Measurements from ENCODE around the gene IL1RAP. TPM values are rescaled to one million over a fixed set of nuclear protein-coding genes. Genes with fewer than 3 reads are reported as not detected.

Gene IL1RAP
- total RNA-seq, 2 experiments from 2014 or later = 10.3 to 11.6 TPM

DNA sequence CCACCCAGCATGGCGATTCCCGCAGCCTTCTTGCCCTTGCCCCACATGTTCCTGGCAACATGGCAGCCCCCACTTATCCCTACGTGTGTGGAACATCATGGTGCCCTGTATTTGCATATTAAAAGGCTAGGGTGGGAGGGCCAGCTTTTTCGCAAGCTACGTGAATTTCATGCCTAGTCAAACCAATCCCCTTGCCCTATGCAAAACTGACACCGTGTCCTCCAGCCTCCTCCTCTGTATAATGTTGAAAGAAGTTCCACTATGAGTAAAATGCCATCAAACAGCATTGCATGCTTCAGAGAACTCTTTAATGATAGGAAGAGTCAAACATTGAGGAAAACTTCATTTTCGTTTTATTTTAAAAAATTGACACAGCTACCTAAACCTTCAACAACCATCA lies 170.9 kb downstream of the IL1RAP start:
- Mint-ChIP-seq H3K4me3 (no peak overlapping the region), H3K4me1 (ENCODE audit: low read depth) (no peaks in the 10 kb centered on the region), H3K36me3 (ENCODE audit: low read depth) (no peaks in the 10 kb centered on the region), H3K27me3 (ENCODE audit: low read depth) (peaks cover 3% of the 10 kb centered on the region), H3K27ac (no peak overlapping the region), H3K9me3 (ENCODE audit: insufficient read depth) (peaks cover 4% of the 10 kb centered on the region)
- ATAC-seq = no peak
- CTCF ChIA-PET = interaction anchor here (1.9 kb wide), 1 partner anchor 12 kb away, joined by 5 read pairs; no protein-coding TSS in a partner anchor
- POLR2A ChIA-PET = no interaction called here
- DNase-seq = no peak

DNA sequence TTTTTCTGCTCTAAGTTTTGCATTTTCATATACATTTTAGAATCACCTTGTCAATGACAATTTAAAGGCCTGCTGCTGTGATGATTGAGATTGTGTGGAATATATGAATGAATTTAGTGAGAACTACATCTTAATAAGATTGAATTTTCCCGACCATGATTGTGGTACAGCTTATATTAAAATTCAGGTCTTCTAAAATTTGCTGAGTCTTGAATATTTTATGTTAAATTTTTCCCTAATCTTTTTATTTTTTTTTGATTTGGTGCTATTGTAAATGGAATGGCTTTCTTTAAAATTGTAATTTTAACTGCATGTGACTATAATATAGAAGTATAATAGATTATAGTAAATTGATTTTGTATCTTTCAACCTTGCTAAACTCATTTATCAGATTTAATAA lies 172.1 kb downstream of the IL1RAP start:
- DNase-seq (no peak), ATAC-seq (no peak)
- Mint-ChIP-seq H3K36me3 (ENCODE audit: low read depth) (no peaks in the 10 kb centered on the region), H3K27ac (no peak overlapping the region), H3K27me3 (ENCODE audit: low read depth) (peaks cover 6% of the 10 kb centered on the region), H3K4me1 (ENCODE audit: low read depth) (no peaks in the 10 kb centered on the region), H3K4me3 (no peak overlapping the region), H3K9me3 (ENCODE audit: insufficient read depth) (peaks cover 4% of the 10 kb centered on the region)
- ChIA-PET POLR2A (no interaction called here), CTCF (no interaction called here)

DNA sequence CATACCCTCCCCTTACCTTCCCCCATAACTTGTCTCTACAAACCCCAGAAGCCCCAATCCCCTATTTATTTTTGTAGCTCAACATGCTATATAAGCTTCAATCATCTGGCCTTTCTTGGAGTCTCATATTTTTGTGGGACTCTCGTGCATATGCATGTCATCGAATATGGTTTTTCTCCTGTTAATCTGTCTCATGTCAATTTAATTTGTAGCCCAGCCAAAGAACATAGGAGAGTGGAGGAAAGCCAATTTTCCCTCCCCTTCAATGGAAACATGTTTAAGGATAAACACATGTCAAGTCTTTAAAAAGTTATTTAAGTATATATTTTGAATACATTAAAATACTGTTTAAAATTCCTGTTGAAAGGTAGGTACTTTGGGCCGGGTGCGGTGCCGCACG lies 176.4 kb downstream of the IL1RAP start:
- ATAC-seq = no peak
- H3K27ac Mint-ChIP-seq = no peak overlapping the region
- H3K4me3 Mint-ChIP-seq = no peak overlapping the region
- H3K4me1 Mint-ChIP-seq (ENCODE audit: low read depth) = no peaks in the 10 kb centered on the region
- peaks cover 8% of the 10 kb centered on the region for H3K27me3 Mint-ChIP-seq (ENCODE audit: low read depth)
- ChIA-PET POLR2A (no interaction called here), CTCF (no interaction called here)
- no peaks in the 10 kb centered on the region for H3K36me3 Mint-ChIP-seq (ENCODE audit: low read depth)
- H3K9me3 Mint-ChIP-seq (ENCODE audit: insufficient read depth) = peaks cover 4% of the 10 kb centered on the region
- DNase-seq = no peak

DNA sequence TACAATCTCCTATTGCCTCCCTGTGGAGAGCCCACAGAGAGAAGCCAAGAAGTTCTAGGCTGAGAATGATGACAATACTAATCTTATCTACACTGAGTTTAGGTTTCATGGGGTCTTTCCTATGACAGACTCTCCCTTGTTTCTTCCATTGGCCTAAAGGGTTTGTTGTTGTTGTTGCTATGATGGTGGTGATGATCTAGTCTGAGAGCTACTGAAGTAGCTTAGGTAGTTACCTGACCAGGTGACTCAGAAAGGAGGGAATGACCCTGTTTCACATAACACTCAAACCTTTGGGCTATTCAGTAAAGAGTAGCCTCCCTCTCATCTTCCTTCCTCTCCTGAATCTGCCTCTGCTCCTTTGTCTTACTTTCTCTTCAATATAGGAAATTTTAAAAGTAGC lies 178.4 kb downstream of the IL1RAP start:
- H3K36me3 Mint-ChIP-seq (ENCODE audit: low read depth) = no peaks in the 10 kb centered on the region
- CTCF ChIA-PET = interaction anchor here (1.1 kb wide), 1 partner anchor 179 kb away, joined by 3 read pairs; the partner anchor contains the start of gene IL1RAP
- no peak for DNase-seq
- H3K4me1 Mint-ChIP-seq (ENCODE audit: low read depth) = no peaks in the 10 kb centered on the region
- POLR2A ChIA-PET = interaction anchor here (1.1 kb wide), 1 partner anchor 179 kb away, joined by 3 read pairs; the partner anchor contains the start of gene IL1RAP
- no peak for ATAC-seq
- peaks cover 4% of the 10 kb centered on the region for H3K9me3 Mint-ChIP-seq (ENCODE audit: insufficient read depth)
- H3K27ac Mint-ChIP-seq = no peak overlapping the region
- peaks cover 5% of the 10 kb centered on the region for H3K27me3 Mint-ChIP-seq (ENCODE audit: low read depth)
- no peak overlapping the region for H3K4me3 Mint-ChIP-seq

DNA sequence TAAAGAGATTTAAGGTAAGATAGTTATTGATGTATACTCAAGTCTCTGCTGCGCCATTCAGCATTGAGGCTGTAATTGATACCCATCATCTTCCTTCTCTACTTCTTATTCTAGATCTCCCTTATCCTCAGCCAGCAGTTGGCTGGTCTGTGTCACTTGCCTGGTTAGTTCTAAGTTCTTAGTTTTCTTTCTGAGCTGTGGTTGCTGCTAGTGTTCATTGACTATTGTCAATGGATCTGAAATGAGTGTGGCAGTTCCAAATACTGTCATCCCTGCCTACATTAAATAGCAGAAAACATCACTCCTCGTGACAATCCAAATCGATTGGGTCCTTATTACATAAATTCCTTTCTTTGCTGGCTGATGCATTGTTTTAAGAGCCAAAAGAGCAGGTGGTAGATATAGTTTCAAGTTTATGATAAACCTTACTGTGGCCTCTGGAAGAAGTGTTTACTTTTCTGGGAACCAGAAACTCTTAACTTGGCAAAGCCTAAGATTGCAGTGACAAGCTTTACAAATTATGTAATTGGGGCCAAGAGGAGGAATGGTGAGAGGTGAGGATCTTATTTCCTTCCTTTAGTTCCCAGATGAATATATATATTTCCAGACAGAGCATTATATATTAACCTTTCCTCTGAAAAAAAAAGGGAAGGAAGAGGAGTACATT lies 180.6 kb downstream of the IL1RAP start:
- H3K9me3 Mint-ChIP-seq (ENCODE audit: insufficient read depth) = no peaks in the 10 kb centered on the region
- DNase-seq = no peak
- no peak overlapping the region for H3K27ac Mint-ChIP-seq
- H3K4me1 Mint-ChIP-seq (ENCODE audit: low read depth) = no peaks in the 10 kb centered on the region
- H3K36me3 Mint-ChIP-seq (ENCODE audit: low read depth) = no peaks in the 10 kb centered on the region
- POLR2A ChIA-PET = no interaction called here
- H3K27me3 Mint-ChIP-seq (ENCODE audit: low read depth) = peaks cover 12% of the 10 kb centered on the region
- no peak for ATAC-seq
- CTCF ChIA-PET = interaction anchor here (1.0 kb wide), 1 partner anchor 180 kb away, joined by 3 read pairs; no protein-coding TSS in a partner anchor
- no peak overlapping the region for H3K4me3 Mint-ChIP-seq

DNA sequence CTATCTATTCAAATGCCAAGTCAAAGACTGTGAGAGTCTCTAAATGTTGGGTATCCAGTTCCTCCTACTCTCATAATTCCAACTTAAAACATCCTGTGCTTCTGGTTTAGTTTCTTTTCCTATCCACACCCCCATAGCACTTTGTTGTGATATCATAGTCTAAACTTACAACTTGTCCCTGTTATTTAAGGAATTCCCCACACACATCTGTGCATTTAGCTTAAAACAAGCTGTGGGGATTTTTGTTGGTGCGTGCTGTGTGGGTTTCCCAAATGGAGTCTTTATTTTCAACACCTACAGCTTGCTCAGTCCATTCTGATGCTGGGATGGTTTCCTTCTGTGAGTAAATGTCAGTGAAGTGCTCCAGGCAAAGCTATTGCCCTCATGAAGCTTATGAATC lies 181.3 kb downstream of the IL1RAP start:
- ATAC-seq (no peak), DNase-seq (no peak)
- H3K9me3 Mint-ChIP-seq (ENCODE audit: insufficient read depth) = no peaks in the 10 kb centered on the region
- ChIA-PET POLR2A (no interaction called here), CTCF (interaction anchor here (1.0 kb wide), 1 partner anchor 180 kb away, joined by 3 read pairs; no protein-coding TSS in a partner anchor)
- H3K27me3 Mint-ChIP-seq (ENCODE audit: low read depth) = peaks cover 10% of the 10 kb centered on the region
- H3K4me1 Mint-ChIP-seq (ENCODE audit: low read depth) = no peaks in the 10 kb centered on the region
- H3K27ac Mint-ChIP-seq = no peak overlapping the region
- H3K4me3 Mint-ChIP-seq = no peak overlapping the region
- H3K36me3 Mint-ChIP-seq (ENCODE audit: low read depth) = no peaks in the 10 kb centered on the region

DNA sequence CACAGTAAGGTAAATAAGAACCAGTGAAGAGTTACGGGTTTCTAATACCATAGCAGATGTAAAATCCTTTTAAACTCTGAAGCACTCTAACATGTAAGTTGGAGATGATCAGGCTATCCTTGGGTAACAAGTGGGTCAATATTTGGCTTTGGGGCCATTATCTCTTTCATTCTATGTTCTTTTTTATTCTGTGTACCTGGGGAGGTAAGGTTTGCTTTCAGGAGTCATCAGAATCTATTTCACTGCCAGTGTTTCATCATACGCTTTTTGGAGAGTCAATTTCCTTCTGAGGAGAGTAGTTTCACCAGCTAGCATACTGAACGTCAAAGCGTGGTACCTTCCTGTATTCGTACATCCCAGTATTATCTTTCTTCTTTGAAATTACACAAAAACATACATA lies 182.1 kb downstream of the IL1RAP start:
- no peak for ATAC-seq
- ChIA-PET CTCF (interaction anchor here (1.3 to 1.8 kb wide), 5 partner anchors 12 to 253 kb away, joined by 3 to 7 read pairs (median 5); no protein-coding TSS in a partner anchor), POLR2A (no interaction called here)
- Mint-ChIP-seq H3K27me3 (ENCODE audit: low read depth) (peaks cover 14% of the 10 kb centered on the region), H3K36me3 (ENCODE audit: low read depth) (no peaks in the 10 kb centered on the region), H3K4me3 (no peak overlapping the region), H3K4me1 (ENCODE audit: low read depth) (no peaks in the 10 kb centered on the region), H3K9me3 (ENCODE audit: insufficient read depth) (no peaks in the 10 kb centered on the region), H3K27ac (no peak overlapping the region)
- no peak for DNase-seq

DNA sequence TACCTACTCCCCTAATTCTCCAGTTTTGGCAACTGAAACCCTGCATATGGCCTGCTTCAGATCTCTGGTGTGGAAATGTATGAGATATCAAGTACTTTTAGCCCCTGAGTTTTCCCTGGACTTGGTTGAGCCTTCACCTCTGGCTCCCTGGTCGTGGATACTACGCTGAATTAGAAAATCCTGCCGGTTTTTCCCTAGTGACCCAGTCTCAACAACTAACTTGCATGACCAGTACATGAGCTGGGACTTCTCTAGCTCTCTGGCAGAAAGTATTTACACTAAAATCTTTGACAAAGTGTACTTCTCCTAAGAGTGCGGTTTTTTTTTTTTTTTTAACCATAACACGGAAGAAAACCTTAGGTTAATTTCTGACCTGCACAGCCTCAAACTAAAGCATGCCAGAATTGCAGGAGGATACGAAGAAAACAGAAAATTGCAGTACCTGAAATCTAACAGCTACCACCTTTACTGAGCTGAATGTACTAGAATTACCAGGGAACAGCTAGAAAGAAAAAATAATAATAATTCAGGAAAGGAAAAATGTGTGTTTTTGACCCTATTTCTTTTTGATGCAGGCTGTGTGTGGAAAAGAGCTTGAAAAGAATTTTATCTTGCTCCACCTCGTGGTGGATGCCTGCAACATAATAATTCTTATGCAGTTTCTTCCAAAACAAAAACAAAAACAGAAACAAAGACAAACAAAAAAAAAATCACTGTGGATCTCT lies 183.1 kb downstream of the IL1RAP start:
- no peak for ATAC-seq
- Mint-ChIP-seq H3K4me1 (ENCODE audit: low read depth) (no peaks in the 10 kb centered on the region), H3K9me3 (ENCODE audit: insufficient read depth) (no peaks in the 10 kb centered on the region), H3K4me3 (no peak overlapping the region), H3K36me3 (ENCODE audit: low read depth) (no peaks in the 10 kb centered on the region), H3K27me3 (ENCODE audit: low read depth) (peaks cover 16% of the 10 kb centered on the region), H3K27ac (no peak overlapping the region)
- CTCF ChIA-PET = interaction anchor here (0.7 to 1.8 kb wide), 12 partner anchors 9 to 254 kb away, joined by 3 to 10 read pairs (median 4); partner anchors contain the start of gene IL1RAP
- POLR2A ChIA-PET = no interaction called here
- no peak for DNase-seq

DNA sequence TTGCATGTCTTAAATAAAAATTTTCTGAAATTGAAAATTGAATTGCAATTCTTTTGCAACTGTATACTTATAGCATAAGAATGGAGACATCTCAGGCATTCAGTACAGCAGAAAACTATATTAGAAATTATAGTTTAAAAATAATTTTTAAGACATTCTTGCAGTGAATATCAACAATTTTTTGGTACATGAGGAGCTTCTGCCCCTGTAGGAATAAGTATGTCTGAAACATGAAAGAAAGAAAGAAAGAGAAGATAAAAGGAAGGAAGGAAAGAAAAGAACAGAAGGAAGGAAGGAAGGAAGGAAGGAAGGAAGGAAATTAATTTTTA lies 183.6 kb downstream of the IL1RAP start:
- ATAC-seq (no peak), DNase-seq (no peak)
- no peaks in the 10 kb centered on the region for H3K9me3 Mint-ChIP-seq (ENCODE audit: insufficient read depth)
- H3K4me3 Mint-ChIP-seq = no peak overlapping the region
- no peak overlapping the region for H3K27ac Mint-ChIP-seq
- H3K4me1 Mint-ChIP-seq (ENCODE audit: low read depth) = no peaks in the 10 kb centered on the region
- POLR2A ChIA-PET = no interaction called here
- CTCF ChIA-PET = interaction anchor here (0.7 to 1.8 kb wide), 11 partner anchors 8 to 184 kb away, joined by 3 to 10 read pairs (median 3); partner anchors contain the start of gene IL1RAP
- no peaks in the 10 kb centered on the region for H3K36me3 Mint-ChIP-seq (ENCODE audit: low read depth)
- H3K27me3 Mint-ChIP-seq (ENCODE audit: low read depth) = peaks cover 19% of the 10 kb centered on the region

DNA sequence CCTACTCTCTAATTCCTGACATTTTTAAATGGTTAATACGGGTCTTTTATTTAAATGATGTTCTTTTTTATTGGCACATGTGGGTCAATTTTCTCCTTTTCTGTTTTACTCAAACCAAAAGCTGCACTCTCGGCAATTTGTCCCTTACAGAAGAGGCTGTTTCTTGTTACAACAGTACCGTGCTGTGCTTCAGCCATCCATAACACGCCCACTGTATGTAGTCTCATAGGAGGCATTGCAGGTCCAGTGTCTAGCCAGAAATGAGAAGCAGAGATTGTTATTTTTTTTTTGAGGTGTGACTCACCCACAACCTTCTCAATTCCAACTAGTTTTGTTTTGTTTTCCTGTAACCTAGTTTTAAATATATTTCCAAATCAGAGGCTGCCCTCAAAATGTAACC lies 184.0 kb downstream of the IL1RAP start:
- peaks cover 17% of the 10 kb centered on the region for H3K27me3 Mint-ChIP-seq (ENCODE audit: low read depth)
- no peak for DNase-seq
- H3K4me3 Mint-ChIP-seq = no peak overlapping the region
- H3K27ac Mint-ChIP-seq = no peak overlapping the region
- no peaks in the 10 kb centered on the region for H3K9me3 Mint-ChIP-seq (ENCODE audit: insufficient read depth)
- H3K4me1 Mint-ChIP-seq (ENCODE audit: low read depth) = no peaks in the 10 kb centered on the region
- no peak for ATAC-seq
- CTCF ChIA-PET = interaction anchor here (0.8 to 1.8 kb wide), 5 partner anchors 8 to 184 kb away, joined by 3 to 7 read pairs (median 4); partner anchors contain the start of gene IL1RAP
- POLR2A ChIA-PET = no interaction called here
- no peaks in the 10 kb centered on the region for H3K36me3 Mint-ChIP-seq (ENCODE audit: low read depth)

DNA sequence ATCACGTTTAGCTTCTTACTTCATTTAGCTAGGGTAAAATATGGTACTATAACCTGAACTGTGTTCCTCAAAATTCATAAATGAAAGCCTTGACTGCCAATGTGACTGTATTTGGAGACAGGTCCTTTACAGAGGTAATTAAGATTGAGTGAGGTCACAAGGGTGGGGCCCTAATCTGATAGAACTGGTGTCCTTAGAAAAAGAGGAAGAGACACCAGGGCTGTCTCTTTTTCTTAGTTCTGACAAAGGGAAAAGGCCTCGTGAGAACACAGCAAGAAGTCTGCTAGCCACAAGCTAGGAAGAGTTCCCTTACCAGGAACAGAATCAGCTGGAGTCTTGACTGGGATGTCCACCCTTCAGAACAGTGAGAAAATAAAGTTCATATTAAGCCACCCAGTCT lies 185.9 kb downstream of the IL1RAP start:
- H3K9me3 Mint-ChIP-seq (ENCODE audit: insufficient read depth) = no peaks in the 10 kb centered on the region
- ATAC-seq (no peak), DNase-seq (no peak)
- peaks cover 20% of the 10 kb centered on the region for H3K27me3 Mint-ChIP-seq (ENCODE audit: low read depth)
- no peak overlapping the region for H3K4me3 Mint-ChIP-seq
- no peaks in the 10 kb centered on the region for H3K36me3 Mint-ChIP-seq (ENCODE audit: low read depth)
- CTCF ChIA-PET = no interaction called here
- no peak overlapping the region for H3K27ac Mint-ChIP-seq
- H3K4me1 Mint-ChIP-seq (ENCODE audit: low read depth) = no peaks in the 10 kb centered on the region
- POLR2A ChIA-PET = interaction anchor here (0.6 kb wide), 1 partner anchor 826 kb away, joined by 3 read pairs; no protein-coding TSS in a partner anchor

DNA sequence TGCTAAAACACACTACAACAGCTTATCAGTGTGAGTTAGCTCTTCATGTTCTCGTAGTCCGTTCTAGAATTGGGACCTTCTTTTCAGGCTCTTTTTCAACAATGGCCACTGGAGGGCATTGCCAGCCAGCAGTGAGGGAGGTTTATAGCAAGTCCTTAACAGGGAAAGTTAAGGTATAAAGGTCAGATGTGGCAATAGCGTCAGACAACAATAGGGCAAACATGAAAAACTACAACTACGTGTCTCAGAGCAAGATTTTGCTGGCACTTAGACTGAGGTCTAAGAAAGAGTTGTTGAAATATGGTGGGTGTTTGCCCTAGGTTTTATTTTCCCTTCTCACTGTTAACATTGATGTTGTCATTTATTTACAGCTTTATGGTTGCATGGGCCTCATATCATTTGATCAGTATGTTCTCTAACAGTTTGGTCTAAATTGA lies 187.2 kb downstream of the IL1RAP start:
- DNase-seq (no peak), ATAC-seq (no peak)
- Mint-ChIP-seq H3K4me3 (no peak overlapping the region), H3K9me3 (ENCODE audit: insufficient read depth) (no peaks in the 10 kb centered on the region), H3K36me3 (ENCODE audit: low read depth) (no peaks in the 10 kb centered on the region), H3K4me1 (ENCODE audit: low read depth) (no peaks in the 10 kb centered on the region), H3K27ac (no peak overlapping the region), H3K27me3 (ENCODE audit: low read depth) (peaks cover 22% of the 10 kb centered on the region)
- CTCF ChIA-PET = interaction anchor here (0.7 to 0.9 kb wide), 2 partner anchors 95 to 193 kb away, joined by 3 read pairs; no protein-coding TSS in a partner anchor
- POLR2A ChIA-PET = no interaction called here

Data from activated CD8-positive, alpha-beta T cell treated with anti-CD3 and anti-CD28 coated beads, Interleukin-2, amount 10 ng/mL, durations not matched to agents 7 days and 5 days (primary cell).